Measurements from ENCODE around the gene VEPH1.

The VEPH1 gene

GRCh38 chr3:157522648-157523047, 19.4 kb upstream of the VEPH1 start:
- no peak for DNase-seq

- DNase-seq, result no peak
These were observed 17.4 kb upstream of the VEPH1 start for GRCh38 chr3:157520485-157521150.

- no peak for DNase-seq
These were observed 15.7 kb upstream of the VEPH1 start for GRCh38 chr3:157518881-157519280.

GRCh38 chr3:157516928-157517327, 13.7 kb upstream of the VEPH1 start:
- no peak for DNase-seq

GRCh38 chr3:157515398-157515797, 12.2 kb upstream of the VEPH1 start:
- no peak for DNase-seq

- no peak for DNase-seq
These were observed 11.2 kb upstream of the VEPH1 start for GRCh38 chr3:157514371-157514895.

- DNase-seq, result no peak
These were observed 10.4 kb upstream of the VEPH1 start for GRCh38 chr3:157513585-157513984.

- no peak for DNase-seq
These were observed 9.3 kb upstream of the VEPH1 start for GRCh38 chr3:157512534-157512933.

GRCh38 chr3:157508461-157508860, 5.2 kb upstream of the VEPH1 start:
- no peak for DNase-seq

- DNase-seq, result peak in 1 of 3 experiments; percentile 54
These were observed 1.4 kb downstream of the VEPH1 start for GRCh38 chr3:157501863-157502262.

- DNase-seq, result no peak
These were observed 3.0 kb downstream of the VEPH1 start for GRCh38 chr3:157500232-157500631.

- no peak for DNase-seq
These were observed 3.8 kb downstream of the VEPH1 start for GRCh38 chr3:157499342-157499963.

- DNase-seq, result peak in 2 of 3 experiments; percentile 15 to 58
These were observed 4.8 kb downstream of the VEPH1 start for GRCh38 chr3:157498371-157498770.

- DNase-seq, result no peak
These were observed 7.4 kb downstream of the VEPH1 start for GRCh38 chr3:157495846-157496245.

- peak; percentile 50 to 93 (median 76) for DNase-seq
These were observed 8.5 kb downstream of the VEPH1 start for GRCh38 chr3:157494581-157495281.

GRCh38 chr3:157493627-157494550, 9.3 kb downstream of the VEPH1 start:
- DNase-seq, result peak; percentile 37 to 77 (median 40)

GRCh38 chr3:157491136-157491535, 12.1 kb downstream of the VEPH1 start:
- DNase-seq, result no peak

GRCh38 chr3:157488144-157488543, 15.1 kb downstream of the VEPH1 start:
- DNase-seq, result no peak

GRCh38 chr3:157487339-157487738, 15.9 kb downstream of the VEPH1 start:
- DNase-seq, result no peak

- DNase-seq, result no peak
These were observed 23.6 kb downstream of the VEPH1 start for GRCh38 chr3:157479464-157480243.

- DNase-seq, result no peak
These were observed 25.8 kb downstream of the VEPH1 start for GRCh38 chr3:157477441-157477840.

GRCh38 chr3:157475921-157476414, 27.2 kb downstream of the VEPH1 start:
- peak in 1 of 3 experiments; percentile 42 for DNase-seq

All from NCI-H1417 (cell line).